Fibroblast of skin of right biceps (primary cell): ENCODE data around the gene BICDL2.

Source experiments
- DNase-seq: peaks from one replicate; pipeline ENCODE4 v3.0.0-alpha.2; 2013

BICDL2 gene

DNA sequence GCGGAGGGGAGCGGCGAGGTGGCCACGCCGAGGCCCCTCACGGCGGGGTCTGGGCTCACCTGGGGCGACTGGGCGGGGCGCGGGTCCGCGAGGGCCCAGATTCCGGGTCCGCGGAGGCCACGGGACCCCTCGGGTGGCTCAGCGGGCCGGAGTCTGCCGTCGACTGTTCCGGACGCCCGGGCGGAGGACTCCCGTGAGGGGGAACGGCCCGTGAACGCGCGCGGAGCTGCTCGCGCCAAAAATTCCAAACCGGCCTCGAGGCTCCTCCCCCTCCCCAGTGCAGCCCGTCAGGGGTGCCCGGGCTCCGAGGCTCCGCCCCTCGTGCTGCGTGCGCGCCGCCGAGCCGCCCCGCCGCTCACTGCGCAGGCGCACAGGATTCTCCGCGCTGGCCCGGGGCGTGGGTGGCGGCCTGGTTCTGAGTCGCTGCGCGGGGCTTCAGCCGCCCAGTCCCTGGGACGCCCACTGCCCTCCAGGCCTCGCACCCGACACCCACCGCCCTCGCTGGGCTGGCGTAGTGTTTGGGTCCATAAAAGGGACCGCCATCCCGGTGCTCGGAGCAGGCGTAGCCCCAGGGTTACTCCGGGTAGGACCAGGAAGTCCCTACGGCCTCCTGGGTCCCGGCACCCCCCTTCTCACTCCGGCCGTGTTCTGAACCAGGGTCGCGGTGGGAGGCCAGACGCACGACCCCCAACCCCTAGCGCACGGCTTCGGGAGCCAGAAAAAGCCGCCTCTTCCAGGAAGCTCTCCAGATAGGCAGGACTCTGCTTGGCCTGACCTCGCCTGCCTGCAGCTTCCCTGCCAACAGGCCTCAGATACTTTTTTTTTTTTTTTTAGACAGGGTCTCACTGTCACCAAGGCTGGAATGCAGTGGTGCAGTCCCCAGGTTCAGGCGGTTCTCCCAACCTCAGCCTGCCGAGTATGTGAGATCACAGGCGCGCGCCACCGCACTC lies 56.2 kb downstream of the BICDL2 start, which contains the start of gene PKMYT1:
Gene PKMYT1 (minus strand): TSS at position 220 of the 950 bp plus-strand sequence. CDS start 789 bp downstream, outside the sequence.
- peak; percentile 85 for DNase-seq

DNA sequence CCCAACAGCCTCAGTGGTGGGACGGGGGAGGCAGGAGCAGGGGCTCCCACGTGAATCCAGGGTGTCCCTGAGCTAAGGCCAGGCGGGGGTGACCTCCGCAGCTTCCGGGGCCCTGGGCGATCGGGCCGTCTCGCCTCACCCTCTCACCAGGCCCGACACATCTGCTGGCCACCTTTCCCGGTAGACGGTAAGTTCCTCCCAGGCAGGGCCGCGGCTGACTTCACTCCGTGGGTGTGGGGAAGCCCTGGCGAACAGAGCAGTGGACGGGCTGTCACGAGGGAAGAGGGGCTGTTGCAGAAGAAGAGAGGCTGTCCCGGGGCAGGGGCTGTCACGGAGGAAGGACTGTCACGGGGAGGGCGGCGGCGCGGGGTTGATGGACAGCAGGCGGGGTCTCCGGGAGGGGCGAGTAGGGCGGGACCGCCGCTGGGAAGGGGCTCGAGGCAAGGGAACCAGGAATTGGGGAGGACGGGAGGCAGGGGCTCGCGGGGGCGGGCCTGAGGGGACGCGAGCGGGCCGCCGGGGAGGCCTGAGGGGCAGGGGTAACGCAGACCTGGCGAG lies 57.0 kb downstream of the BICDL2 start:
- DNase-seq = no peak
